Activated CD8-positive, alpha-beta memory T cell treated with anti-CD3 and anti-CD28 coated beads, Interleukin-2, amount 50 U/mL, for 24 hours (primary cell): ENCODE data around the gene RIMBP3B.
"Not testable (repeated sequence)": the region's sequence is repeated elsewhere in the genome, so short reads cannot be mapped to it uniquely, and the experiment has no call there.

ENCODE experiments used
- DNase-seq: peaks from one replicate; pipeline ENCODE4 v3.0.0-alpha.2; 2020; ENCODE audit errors: extremely low read depth

RIMBP3B gene

GRCh38 chr22:21416375-21416774, 32.8 kb downstream of the RIMBP3B start:
- DNase-seq = not testable (repeated sequence)

GRCh38 chr22:21417227-21417746, 33.7 kb downstream of the RIMBP3B start, which contains the start of gene HIC2:
TSS of gene HIC2 (plus strand) at chr22:21417371. CDS start at chr22:21442832, 25,461 bp downstream.
- DNase-seq = not testable (repeated sequence)

- DNase-seq = not testable (repeated sequence)
Measured at GRCh38 chr22:21417853-21418252, 34.3 kb downstream of the RIMBP3B start.

- not testable (repeated sequence) for DNase-seq
Measured at GRCh38 chr22:21418974-21419638, 35.6 kb downstream of the RIMBP3B start.

- not testable (repeated sequence) for DNase-seq
Measured at GRCh38 chr22:21420180-21420763, 36.7 kb downstream of the RIMBP3B start.

GRCh38 chr22:21424084-21424709, 40.6 kb downstream of the RIMBP3B start:
- DNase-seq = not testable (repeated sequence)

- not testable (repeated sequence) for DNase-seq
Measured at GRCh38 chr22:21434378-21435233, 51.1 kb downstream of the RIMBP3B start.

GRCh38 chr22:21435998-21436810, 52.7 kb downstream of the RIMBP3B start:
- DNase-seq = not testable (repeated sequence)

- DNase-seq = not testable (repeated sequence)
Measured at GRCh38 chr22:21438013-21438412, 54.5 kb downstream of the RIMBP3B start.
